UCSD-AML1 (cell line): ENCODE results near the gene NUBPL.
"Not testable (repeated sequence)": the region's sequence is repeated elsewhere in the genome, so short reads cannot be mapped to it uniquely, and the experiment has no call there.

ENCODE experiments used
- DNase-seq: peaks from one replicate; lab custom pipeline; 2025; ENCODE audit not compliant: unreplicated experiment; lab: John Stamatoyannopoulos, UW

The NUBPL gene

DNA sequence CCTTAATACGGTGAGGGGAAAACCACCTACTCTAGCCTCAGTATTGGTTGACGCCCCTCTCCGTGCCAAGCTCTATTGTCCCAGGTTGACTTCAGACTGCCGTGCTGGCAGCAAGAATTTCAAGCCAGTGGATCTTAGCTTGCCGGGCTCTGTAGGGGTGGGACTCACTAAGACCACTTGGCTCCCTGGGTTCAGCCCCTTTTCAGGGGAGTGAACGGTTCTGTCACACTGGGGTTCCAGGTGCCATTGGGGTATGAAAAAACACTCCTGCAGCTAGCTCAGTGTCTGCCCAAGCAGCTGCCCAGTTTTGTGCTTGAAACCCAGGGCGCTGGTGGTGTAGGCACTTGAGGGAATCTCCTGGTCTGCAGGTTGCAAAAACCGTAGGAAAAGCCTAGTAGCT, 107.1 kb downstream of the NUBPL start:
- no peak for DNase-seq

DNA sequence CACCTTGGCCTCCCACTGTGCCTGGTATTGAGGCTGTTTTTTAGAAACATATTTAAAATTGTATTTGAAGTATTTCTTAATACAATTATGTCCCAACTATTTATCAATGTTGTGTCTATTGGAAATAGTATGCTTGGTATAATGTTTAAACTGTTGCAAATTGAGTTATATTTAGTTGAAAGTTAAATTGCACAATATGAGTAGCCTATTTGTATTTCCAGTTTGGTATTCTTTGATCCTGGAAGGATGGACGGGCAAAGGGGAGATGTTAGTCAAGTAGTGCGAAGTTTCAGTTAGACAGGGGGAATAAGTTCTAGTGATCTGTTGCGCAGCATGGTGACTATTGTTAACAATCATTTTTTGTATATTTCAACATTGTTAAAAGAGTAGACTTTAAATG, 111.5 kb downstream of the NUBPL start:
- no peak for DNase-seq

DNA sequence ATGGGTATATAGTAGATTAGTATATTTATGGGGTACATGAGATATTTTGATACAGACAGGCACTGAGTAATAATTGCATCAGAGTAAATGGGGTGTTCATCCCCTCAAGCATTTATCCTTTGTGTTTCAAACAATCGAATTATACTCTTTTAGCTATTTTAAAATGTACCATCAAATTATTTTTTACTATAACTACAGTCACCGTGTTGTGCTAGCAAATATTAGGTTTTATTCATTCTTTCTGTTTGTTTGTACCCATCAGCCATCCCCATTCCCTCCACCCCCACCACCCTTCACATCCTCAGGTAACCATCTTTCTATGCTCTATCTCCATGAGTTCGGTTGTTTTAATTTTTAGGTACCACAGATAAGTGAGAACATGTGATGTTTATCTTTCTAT, 115.8 kb downstream of the NUBPL start:
- DNase-seq, result no peak

- no peak for DNase-seq
Measured at GRCh38 chr14:31677630-31678029, 116.4 kb downstream of the NUBPL start.

GRCh38 chr14:31678421-31679249, 117.4 kb downstream of the NUBPL start:
- no peak for DNase-seq

GRCh38 chr14:31682768-31683167, 121.6 kb downstream of the NUBPL start:
- DNase-seq, result no peak

DNA sequence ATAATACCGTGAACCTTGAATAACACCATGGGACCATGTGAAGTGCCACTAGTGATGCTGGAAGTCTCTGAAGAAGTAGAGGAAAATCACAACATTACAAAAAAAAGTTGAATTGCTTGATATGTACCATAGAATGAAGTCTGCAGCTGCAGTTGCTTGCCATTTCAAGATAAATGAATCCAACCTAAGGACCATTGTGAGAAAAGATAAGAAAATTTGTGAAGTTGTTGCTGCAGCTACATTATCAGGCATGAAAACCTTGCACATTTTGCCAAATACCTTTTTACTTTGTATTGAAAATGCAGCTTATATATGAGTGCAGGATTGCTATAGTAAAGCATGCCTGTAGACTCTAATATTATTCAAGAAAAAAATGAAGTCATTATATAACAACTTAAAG, 126.5 kb downstream of the NUBPL start:
- no peak for DNase-seq

DNA sequence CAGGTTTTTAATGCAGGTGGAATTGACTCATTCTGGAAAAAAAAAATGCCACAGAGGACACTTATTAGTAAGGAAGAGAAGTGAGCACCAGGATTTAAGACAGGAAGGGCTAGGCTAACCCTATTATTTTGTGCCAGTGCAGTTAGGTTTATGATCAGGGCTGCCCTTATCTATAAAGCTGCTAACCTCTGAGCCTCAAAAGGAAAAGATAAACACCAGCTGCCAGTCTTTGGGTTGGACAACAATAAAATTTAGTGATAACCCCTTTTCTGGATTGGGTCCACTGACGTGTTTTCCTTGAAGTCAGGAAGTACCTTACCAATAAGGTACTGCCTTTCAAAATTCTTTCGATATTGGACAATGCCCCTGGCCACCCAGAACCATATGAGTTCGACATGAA, 128.9 kb downstream of the NUBPL start:
- no peak for DNase-seq

DNA sequence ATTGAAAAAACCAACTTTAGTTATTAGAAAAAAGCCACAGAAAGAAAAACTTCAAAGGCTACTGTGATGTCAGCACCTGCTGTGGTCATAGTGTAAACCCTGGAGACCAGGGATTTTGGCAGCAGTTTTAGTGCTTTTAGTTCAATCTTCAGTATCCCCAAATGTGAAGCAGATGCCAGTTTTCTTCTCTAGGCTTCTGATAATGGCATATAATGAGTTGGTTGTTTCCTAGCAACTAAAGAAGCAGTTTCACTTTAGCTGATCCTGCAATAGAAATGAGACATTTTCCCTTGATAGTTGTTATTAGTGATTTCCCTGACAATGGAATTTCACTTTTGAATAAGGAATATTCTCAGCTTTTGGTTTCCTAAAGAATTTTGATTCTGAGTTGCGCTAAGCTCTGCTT, 131.2 kb downstream of the NUBPL start:
- DNase-seq, result no peak

GRCh38 chr14:31696378-31696777, 135.2 kb downstream of the NUBPL start:
- no peak for DNase-seq

GRCh38 chr14:31699809-31700208, 138.6 kb downstream of the NUBPL start:
- DNase-seq, result no peak

GRCh38 chr14:31700282-31701074, 139.3 kb downstream of the NUBPL start:
- DNase-seq, result no peak

- no peak for DNase-seq
Measured at GRCh38 chr14:31702130-31702529, 140.9 kb downstream of the NUBPL start.

DNA sequence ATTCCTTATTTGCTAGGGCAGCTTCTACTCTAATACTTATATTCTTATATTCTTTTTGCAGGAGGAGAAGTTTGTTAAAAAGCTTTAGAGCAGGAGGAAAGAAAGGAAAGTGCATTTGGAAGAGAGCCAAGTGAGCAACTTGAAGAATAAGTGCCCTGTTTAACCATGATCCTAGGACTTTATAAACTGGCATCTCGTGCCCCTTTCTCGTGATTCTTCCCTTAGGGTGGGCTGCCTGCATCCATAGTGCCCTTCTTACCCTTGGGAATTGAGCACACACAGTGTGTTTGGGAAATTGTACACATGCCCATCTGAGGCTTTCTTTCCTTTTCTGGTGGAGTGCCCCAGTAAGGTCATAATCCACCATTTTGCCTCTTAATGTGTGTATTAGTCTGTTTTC, 141.9 kb downstream of the NUBPL start:
- DNase-seq, result no peak

- DNase-seq, result no peak
Measured at GRCh38 chr14:31705731-31706130, 144.5 kb downstream of the NUBPL start.

GRCh38 chr14:31708661-31709060, 147.5 kb downstream of the NUBPL start:
- not testable (repeated sequence) for DNase-seq

DNA sequence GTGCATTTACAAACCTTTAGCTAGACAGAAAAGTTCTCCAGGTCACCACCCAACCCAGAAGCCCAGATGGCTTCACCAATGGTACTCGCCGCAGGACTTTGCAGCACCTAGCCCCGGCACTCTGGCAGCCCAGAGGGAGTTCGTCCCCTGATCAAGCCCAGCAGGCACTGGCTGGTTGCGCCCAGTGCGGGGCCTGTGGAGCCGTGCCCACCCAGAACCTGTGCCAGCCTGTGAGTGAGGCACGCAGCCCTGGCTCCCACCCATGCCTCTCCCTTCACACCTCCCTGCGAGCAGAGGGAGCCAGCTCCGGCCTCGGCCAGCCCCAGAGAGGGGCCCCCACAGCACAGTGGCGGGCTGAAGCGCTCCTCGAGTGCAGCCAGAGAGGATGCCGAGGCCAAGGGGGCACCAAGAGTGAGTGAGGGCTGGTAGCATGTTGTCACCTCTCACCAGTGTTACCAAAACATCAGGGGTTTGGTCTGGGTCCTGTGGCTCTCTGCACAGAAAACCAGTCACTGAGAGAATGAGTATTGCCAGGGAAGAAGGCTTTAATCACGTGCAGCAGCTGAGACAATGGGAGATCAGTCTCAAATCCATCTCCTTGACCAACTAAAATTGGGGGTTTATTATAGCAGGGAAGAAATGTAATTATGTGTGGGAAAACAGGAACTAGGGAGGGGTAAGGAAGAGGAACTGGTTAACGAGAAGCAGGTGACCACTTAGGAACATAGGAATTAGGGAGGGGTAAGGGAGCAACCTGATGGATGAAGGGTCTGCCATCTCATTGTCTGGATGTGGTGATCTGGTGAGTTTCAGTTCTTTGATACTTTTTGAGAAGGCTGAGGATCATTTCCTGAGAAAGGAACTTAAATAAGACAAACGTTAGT, 151.3 kb downstream of the NUBPL start:
- no peak for DNase-seq

DNA sequence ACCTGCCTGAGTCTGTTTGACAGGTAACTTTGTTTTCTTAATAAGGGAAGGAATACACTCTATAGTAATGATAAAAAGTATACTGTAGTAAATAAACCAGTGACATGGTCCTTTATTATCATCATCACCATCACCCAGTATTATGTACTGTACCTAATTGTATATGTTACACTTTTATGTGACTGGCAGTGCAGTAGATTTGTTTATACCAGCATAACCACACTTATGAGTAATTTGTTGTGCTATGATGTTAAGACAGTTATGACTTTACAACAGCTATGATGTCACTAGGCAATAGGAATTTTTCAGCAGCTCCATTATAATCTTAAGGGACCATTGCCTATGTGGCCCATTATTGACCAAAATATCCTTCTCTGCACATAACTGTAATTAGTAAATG, 155.0 kb downstream of the NUBPL start:
- DNase-seq, result no peak

- DNase-seq, result no peak
Measured at GRCh38 chr14:31717294-31718085, 156.3 kb downstream of the NUBPL start.

DNA sequence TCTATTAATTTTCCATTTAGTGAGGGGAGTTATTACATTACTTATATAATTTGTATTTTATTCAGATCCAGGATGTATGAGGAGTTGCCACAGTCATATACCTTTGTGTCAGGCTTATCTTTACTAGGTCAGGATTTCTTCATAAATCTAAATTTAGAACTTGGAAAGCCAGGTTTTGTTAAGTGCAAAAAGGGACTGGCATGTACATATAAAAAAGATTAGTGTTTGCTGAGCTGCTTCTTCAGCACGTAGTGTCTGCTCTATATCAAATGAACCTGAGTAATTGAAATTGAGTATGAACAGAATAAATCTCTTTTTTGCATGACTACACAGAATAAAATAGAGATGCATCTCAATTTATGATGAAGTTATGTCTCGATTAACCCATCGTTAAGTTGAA, 157.4 kb downstream of the NUBPL start:
- no peak for DNase-seq

DNA sequence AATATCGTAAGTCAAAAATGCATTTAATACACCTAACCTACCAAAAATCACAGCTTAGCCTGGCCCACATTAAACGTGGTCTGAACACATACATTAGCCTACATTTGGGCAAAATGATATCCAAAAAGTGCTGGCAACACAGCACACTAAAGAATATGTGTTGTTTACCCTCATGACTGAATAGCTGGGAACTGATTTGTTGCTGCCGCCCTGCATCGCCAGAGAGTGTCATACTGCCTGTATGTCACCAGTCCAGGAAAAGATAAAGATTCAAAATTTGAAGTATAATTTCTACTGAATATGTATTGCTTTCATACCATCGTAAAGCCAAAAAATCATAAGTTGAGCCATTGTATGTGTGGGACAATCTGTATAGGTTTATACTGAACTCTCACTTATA, 157.8 kb downstream of the NUBPL start:
- DNase-seq, result no peak
